ENCODE measurements around the gene MBNL3. TPM values are rescaled to one million over a fixed set of nuclear protein-coding genes. Genes with fewer than 3 reads are reported as not detected.

MBNL3 gene
- total RNA-seq, 1 experiment from 2014 or later: 4.0 TPM

GRCh38 chrX:132333351-132333750 lies 155.5 kb downstream of the MBNL3 start (continued):
- TF ChIP-seq, protein P1, sequence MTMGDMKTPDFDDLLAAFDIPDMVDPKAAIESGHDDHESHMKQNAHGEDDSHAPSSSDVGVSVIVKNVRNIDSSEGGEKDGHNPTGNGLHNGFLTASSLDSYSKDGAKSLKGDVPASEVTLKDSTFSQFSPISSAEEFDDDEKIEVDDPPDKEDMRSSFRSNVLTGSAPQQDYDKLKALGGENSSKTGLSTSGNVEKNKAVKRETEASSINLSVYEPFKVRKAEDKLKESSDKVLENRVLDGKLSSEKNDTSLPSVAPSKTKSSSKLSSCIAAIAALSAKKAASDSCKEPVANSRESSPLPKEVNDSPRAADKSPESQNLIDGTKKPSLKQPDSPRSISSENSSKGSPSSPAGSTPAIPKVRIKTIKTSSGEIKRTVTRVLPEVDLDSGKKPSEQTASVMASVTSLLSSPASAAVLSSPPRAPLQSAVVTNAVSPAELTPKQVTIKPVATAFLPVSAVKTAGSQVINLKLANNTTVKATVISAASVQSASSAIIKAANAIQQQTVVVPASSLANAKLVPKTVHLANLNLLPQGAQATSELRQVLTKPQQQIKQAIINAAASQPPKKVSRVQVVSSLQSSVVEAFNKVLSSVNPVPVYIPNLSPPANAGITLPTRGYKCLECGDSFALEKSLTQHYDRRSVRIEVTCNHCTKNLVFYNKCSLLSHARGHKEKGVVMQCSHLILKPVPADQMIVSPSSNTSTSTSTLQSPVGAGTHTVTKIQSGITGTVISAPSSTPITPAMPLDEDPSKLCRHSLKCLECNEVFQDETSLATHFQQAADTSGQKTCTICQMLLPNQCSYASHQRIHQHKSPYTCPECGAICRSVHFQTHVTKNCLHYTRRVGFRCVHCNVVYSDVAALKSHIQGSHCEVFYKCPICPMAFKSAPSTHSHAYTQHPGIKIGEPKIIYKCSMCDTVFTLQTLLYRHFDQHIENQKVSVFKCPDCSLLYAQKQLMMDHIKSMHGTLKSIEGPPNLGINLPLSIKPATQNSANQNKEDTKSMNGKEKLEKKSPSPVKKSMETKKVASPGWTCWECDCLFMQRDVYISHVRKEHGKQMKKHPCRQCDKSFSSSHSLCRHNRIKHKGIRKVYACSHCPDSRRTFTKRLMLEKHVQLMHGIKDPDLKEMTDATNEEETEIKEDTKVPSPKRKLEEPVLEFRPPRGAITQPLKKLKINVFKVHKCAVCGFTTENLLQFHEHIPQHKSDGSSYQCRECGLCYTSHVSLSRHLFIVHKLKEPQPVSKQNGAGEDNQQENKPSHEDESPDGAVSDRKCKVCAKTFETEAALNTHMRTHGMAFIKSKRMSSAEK (CRISPR knock-in tag; IDR thresholded peaks at IDR 0.05; ENCODE audit: borderline replicate concordance): no peak
- TF ChIP-seq EMX1 (CRISPR knock-in tag; IDR thresholded peaks at IDR 0.05) (no peak), ETV6 (CRISPR knock-in tag; IDR thresholded peaks at IDR 0.05) (no peak), TEAD1 (CRISPR knock-in tag; IDR thresholded peaks at IDR 0.05) (no peak), CDX4 (CRISPR knock-in tag; IDR thresholded peaks at IDR 0.05; ENCODE audit: borderline replicate concordance) (no peak)

DNA sequence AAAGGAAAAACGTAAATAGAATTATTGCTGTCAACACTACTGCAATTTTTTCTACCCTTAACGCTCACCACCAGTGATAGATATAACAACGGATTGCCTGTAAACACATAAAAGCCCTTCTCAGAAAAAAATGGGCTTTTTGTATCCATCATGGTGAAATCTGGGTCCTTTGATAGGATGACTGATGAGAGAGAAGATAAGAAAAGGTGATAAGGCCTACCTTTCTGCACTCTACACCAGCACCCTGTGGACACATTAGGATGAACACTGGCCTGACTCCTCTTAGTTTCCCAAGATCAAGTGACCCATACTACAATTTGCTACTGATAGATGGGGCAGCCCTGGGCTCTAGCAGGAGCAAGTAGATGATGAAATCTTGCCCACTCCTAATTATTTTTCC lies 157.3 kb downstream of the MBNL3 start:
- ChIA-PET POLR2A (no interaction called here), CTCF (no interaction called here)
- DNase-seq (ENCODE audit: low spot score) (no peak), ATAC-seq (no peak)
- H3K9me3 Mint-ChIP-seq: peaks cover 3% of the 10 kb centered on the region; the same call in 1 of the 2 replicates
- H3K4me1 Mint-ChIP-seq: no peaks in the 10 kb centered on the region
- H3K27ac Mint-ChIP-seq: no peak overlapping the region
- H3K27me3 Mint-ChIP-seq (ENCODE audit: low read depth): no peaks in the 10 kb centered on the region; the same call in 1 of the 2 replicates
- no peak overlapping the region for H3K4me3 Mint-ChIP-seq
- no peaks in the 10 kb centered on the region for H3K36me3 Mint-ChIP-seq
- TF ChIP-seq, protein P2, sequence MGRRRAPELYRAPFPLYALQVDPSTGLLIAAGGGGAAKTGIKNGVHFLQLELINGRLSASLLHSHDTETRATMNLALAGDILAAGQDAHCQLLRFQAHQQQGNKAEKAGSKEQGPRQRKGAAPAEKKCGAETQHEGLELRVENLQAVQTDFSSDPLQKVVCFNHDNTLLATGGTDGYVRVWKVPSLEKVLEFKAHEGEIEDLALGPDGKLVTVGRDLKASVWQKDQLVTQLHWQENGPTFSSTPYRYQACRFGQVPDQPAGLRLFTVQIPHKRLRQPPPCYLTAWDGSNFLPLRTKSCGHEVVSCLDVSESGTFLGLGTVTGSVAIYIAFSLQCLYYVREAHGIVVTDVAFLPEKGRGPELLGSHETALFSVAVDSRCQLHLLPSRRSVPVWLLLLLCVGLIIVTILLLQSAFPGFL (CRISPR knock-in tag; IDR thresholded peaks at IDR 0.05; ENCODE audit: borderline replicate concordance): no peak
- TF ChIP-seq CREB1 (CRISPR knock-in tag; IDR thresholded peaks at IDR 0.05) (no peak), ATF1 (CRISPR knock-in tag; IDR thresholded peaks at IDR 0.05) (no peak), PRRX2 (CRISPR knock-in tag; IDR thresholded peaks at IDR 0.05) (no peak), ATF3 (CRISPR knock-in tag; conservative IDR thresholded peaks at IDR 0.05) (no peak), ZNF138 (CRISPR knock-in tag; conservative IDR thresholded peaks at IDR 0.05) (no peak), FOXJ3 (CRISPR knock-in tag; IDR thresholded peaks at IDR 0.05; ENCODE audit: borderline replicate concordance) (no peak), ZNF396 (CRISPR knock-in tag; IDR thresholded peaks at IDR 0.05; ENCODE audit: borderline replicate concordance) (no peak), TCF7 (CRISPR knock-in tag; IDR thresholded peaks at IDR 0.05; ENCODE audit: low read depth) (no peak), MYBL2 (CRISPR knock-in tag; IDR thresholded peaks at IDR 0.05) (no peak), GABPB1 (CRISPR knock-in tag; IDR thresholded peaks at IDR 0.05) (no peak; the same call in 1 of the 2 replicates), HMGXB4 (CRISPR knock-in tag; IDR thresholded peaks at IDR 0.05) (no peak), HMGA2 (CRISPR knock-in tag; IDR thresholded peaks at IDR 0.05) (no peak)
- TF ChIP-seq, protein P3, sequence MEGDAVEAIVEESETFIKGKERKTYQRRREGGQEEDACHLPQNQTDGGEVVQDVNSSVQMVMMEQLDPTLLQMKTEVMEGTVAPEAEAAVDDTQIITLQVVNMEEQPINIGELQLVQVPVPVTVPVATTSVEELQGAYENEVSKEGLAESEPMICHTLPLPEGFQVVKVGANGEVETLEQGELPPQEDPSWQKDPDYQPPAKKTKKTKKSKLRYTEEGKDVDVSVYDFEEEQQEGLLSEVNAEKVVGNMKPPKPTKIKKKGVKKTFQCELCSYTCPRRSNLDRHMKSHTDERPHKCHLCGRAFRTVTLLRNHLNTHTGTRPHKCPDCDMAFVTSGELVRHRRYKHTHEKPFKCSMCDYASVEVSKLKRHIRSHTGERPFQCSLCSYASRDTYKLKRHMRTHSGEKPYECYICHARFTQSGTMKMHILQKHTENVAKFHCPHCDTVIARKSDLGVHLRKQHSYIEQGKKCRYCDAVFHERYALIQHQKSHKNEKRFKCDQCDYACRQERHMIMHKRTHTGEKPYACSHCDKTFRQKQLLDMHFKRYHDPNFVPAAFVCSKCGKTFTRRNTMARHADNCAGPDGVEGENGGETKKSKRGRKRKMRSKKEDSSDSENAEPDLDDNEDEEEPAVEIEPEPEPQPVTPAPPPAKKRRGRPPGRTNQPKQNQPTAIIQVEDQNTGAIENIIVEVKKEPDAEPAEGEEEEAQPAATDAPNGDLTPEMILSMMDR (IDR thresholded peaks at IDR 0.05): no peak
- TF ChIP-seq, protein P4, sequence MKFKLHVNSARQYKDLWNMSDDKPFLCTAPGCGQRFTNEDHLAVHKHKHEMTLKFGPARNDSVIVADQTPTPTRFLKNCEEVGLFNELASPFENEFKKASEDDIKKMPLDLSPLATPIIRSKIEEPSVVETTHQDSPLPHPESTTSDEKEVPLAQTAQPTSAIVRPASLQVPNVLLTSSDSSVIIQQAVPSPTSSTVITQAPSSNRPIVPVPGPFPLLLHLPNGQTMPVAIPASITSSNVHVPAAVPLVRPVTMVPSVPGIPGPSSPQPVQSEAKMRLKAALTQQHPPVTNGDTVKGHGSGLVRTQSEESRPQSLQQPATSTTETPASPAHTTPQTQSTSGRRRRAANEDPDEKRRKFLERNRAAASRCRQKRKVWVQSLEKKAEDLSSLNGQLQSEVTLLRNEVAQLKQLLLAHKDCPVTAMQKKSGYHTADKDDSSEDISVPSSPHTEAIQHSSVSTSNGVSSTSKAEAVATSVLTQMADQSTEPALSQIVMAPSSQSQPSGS (CRISPR knock-in tag; IDR thresholded peaks at IDR 0.05; ENCODE audit: borderline replicate concordance, low read depth): no peak
- TF ChIP-seq, protein P5, sequence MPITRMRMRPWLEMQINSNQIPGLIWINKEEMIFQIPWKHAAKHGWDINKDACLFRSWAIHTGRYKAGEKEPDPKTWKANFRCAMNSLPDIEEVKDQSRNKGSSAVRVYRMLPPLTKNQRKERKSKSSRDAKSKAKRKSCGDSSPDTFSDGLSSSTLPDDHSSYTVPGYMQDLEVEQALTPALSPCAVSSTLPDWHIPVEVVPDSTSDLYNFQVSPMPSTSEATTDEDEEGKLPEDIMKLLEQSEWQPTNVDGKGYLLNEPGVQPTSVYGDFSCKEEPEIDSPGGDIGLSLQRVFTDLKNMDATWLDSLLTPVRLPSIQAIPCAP (CRISPR knock-in tag; IDR thresholded peaks at IDR 0.05): no peak
